ENCODE measurements around the gene NMNAT1. TPM values are rescaled to one million over a fixed set of nuclear protein-coding genes. Genes with fewer than 3 reads are reported as not detected.

NMNAT1 gene
- total and polyA plus RNA-seq, 2 of the 8 experiments (the other 6 are each of a cell fraction or from before 2014, with no cell fraction given) = 2.0 to 2.5 TPM

GRCh38 chr1:9908871-9909233, 34.4 kb upstream of the NMNAT1 start:
- Histone ChIP-seq H3K9ac (replicated peaks in 1 of 4; ENCODE audit: extremely low read depth in 1 of 4, low read depth in 3 of 4, low read length in 3 of 4) (peak overlapping the region in 1 of 4 experiments; percentile 81; a peak in 3 of 7 replicates), H3K79me2 (ENCODE audit: control insufficient read depth in 1 of 2, insufficient read depth in 2 of 2, low read length in 2 of 2) (peaks cover 7 to 23% of the 10 kb centered on the region in 2 experiments; a peak in 2 of 4 replicates), H3K23me2 (ENCODE audit: low read depth, low read length) (peaks cover 6% of the 10 kb centered on the region), H3K36me3 (ENCODE audit: control insufficient read depth in 2 of 4, insufficient read depth in 4 of 4, low read length in 3 of 4) (no peaks in the 10 kb centered on the region), H3K9me3 (ENCODE audit: insufficient read depth in 2 of 2, low read depth in 1 of 2, low read length in 1 of 2) (no peaks in the 10 kb centered on the region), H2BK20ac (ENCODE audit: low read length) (no peak overlapping the region), H3K23ac (ENCODE audit: insufficient read length) (no peak overlapping the region), H3K79me1 (ENCODE audit: low read depth, low read length) (peaks cover 13% of the 10 kb centered on the region), H2BK12ac (ENCODE audit: low read depth, low read length) (no peak overlapping the region), H4K91ac (replicated peaks; ENCODE audit: insufficient read length, low read length) (no peak overlapping the region), H3K4me2 (ENCODE audit: insufficient read depth in 1 of 2, low read depth in 2 of 2, low read length in 2 of 2) (peak overlapping the region; percentile 90 to 92), H3K4me1 (replicated peaks in 1 of 4; ENCODE audit: control insufficient read depth in 3 of 4, insufficient read depth in 4 of 4, low read length in 3 of 4) (peaks cover 2 to 6% (median 4%) of the 10 kb centered on the region in 4 experiments; a peak in 4 of 7 replicates), H2BK120ac (replicated peaks; ENCODE audit: low read depth, low read length) (no peak overlapping the region), H2BK15ac (ENCODE audit: low read length) (no peak overlapping the region), H2BK5ac (ENCODE audit: low read depth, low read length) (no peak overlapping the region), H3K27ac (ENCODE audit: low read depth, low read length) (no peak overlapping the region), H3K14ac (ENCODE audit: insufficient read length) (no peak overlapping the region), H2AK5ac (ENCODE audit: low read depth, low read length) (no peak overlapping the region), H3K4me3 (ENCODE audit: extremely low read depth in 1 of 4, insufficient read depth in 2 of 4, low read depth in 3 of 4, low read length in 4 of 4) (peak overlapping the region; percentile 76 to 99 (median 88); a peak in 7 of 8 replicates), H4K8ac (ENCODE audit: extremely low read depth, insufficient read depth, low read length) (no peak overlapping the region), H3K56ac (replicated peaks; ENCODE audit: insufficient read length, low read depth, low read length) (no peak overlapping the region), H2AFZ (ENCODE audit: low read length) (no peak overlapping the region), H3K18ac (ENCODE audit: extremely low read depth, low read length) (no peak overlapping the region), H4K5ac (ENCODE audit: insufficient read length, low read depth, low read length) (no peak overlapping the region), H3K4ac (replicated peaks; ENCODE audit: insufficient read length, low read depth, low read length) (no peak overlapping the region), H3K27me3 (replicated peaks in 1 of 4; ENCODE audit: control insufficient read depth in 3 of 4, extremely low read depth in 1 of 4, insufficient read depth in 3 of 4, low read length in 3 of 4) (no peaks in the 10 kb centered on the region), H4K20me1 (replicated peaks in 1 of 2; ENCODE audit: control insufficient read depth in 1 of 2, insufficient read depth in 2 of 2, low read length in 2 of 2) (peaks cover 0 to 2% of the 10 kb centered on the region in 2 experiments)
- DNase-seq (ENCODE audit: low read depth in 1 of 2, low spot score in 2 of 2) (no peak), FAIRE-seq (no peak)
- POLR2A ChIA-PET (ENCODE audit: partially characterized antibody) = interaction anchor here (1.2 kb wide), 1 partner anchor 35 kb away, joined by 6 read pairs; the partner anchor contains the start of genes LZIC and NMNAT1
- WGBS, 2 experiments (ENCODE audit: extremely low coverage in 1 of 2, insufficient coverage in 1 of 2, insufficient read length in 1 of 2, insufficient replicate concordance in 2 of 2, low coverage in 1 of 2, low lambda C conversion rate in 2 of 2, missing lambda C conversion rate in 1 of 2) = 87% methylated on average over 4 of the region's 4 CpGs; no CpG with 5 or more reads in 1 of the 2 experiments
- CTCF ChIA-PET (ENCODE audit: partially characterized antibody) = no interaction called here
- TF ChIP-seq HDAC6 (IDR thresholded peaks at IDR 0.05; ENCODE audit: low read depth, low read length) (no peak), EGR1 (IDR thresholded peaks at IDR 0.05; ENCODE audit: borderline replicate concordance, low read depth, low read length) (no peak), PHF8 (conservative IDR thresholded peaks at IDR 0.05; ENCODE audit: low read depth, low read length) (no peak), CEBPB (IDR thresholded peaks at IDR 0.05; ENCODE audit: low read depth, low read length) (no peak), CREB1 (IDR thresholded peaks at IDR 0.05) (no peak), BCL11A (IDR thresholded peaks at IDR 0.05; ENCODE audit: low read depth in 2 of 2, low read length in 2 of 2) (no peak), TAF1 (IDR thresholded peaks at IDR 0.05; ENCODE audit: low read depth, low read length) (no peak), SP4 (IDR thresholded peaks at IDR 0.05; ENCODE audit: low read length) (no peak), KDM4A (IDR thresholded peaks at IDR 0.05; ENCODE audit: low read depth, low read length, severe bottlenecking) (no peak), E2F6 (IDR thresholded peaks at IDR 0.05) (no peak), NRF1 (IDR thresholded peaks at IDR 0.05; ENCODE audit: low read depth, low read length) (no peak), FOSL1 (IDR thresholded peaks at IDR 0.05; ENCODE audit: insufficient read depth, low read depth, low read length) (no peak), POU5F1 (IDR thresholded peaks at IDR 0.05; ENCODE audit: low read depth, low read length) (no peak), TCF12 (IDR thresholded peaks at IDR 0.05; ENCODE audit: low read depth, low read length) (no peak), CHD2 (IDR thresholded peaks at IDR 0.05; ENCODE audit: low read length) (no peak)

All from H1 (cell line).